Choroid plexus epithelial cell (primary cell): ENCODE data around the gene CNTROB.

Experiments used
- DNase-seq: peaks from one replicate; pipeline ENCODE4 v3.0.0-alpha.2; 2010; ENCODE audit warnings: low read depth
- H3K4me3 ChIP-seq: 2 replicates; pipeline ENCODE4 v1.5.1; 2011; ENCODE audit warnings: low read depth, mild to moderate bottlenecking, control low read depth, low read length, moderate library complexity
- CTCF ChIP-seq: conservative IDR thresholded peaks from 2 replicates; pipeline ENCODE4 v1.5.1; 2011; ENCODE audit warnings: low read depth, mild to moderate bottlenecking, control low read depth, inconsistent platforms, low read length, moderate library complexity

The CNTROB gene

DNA sequence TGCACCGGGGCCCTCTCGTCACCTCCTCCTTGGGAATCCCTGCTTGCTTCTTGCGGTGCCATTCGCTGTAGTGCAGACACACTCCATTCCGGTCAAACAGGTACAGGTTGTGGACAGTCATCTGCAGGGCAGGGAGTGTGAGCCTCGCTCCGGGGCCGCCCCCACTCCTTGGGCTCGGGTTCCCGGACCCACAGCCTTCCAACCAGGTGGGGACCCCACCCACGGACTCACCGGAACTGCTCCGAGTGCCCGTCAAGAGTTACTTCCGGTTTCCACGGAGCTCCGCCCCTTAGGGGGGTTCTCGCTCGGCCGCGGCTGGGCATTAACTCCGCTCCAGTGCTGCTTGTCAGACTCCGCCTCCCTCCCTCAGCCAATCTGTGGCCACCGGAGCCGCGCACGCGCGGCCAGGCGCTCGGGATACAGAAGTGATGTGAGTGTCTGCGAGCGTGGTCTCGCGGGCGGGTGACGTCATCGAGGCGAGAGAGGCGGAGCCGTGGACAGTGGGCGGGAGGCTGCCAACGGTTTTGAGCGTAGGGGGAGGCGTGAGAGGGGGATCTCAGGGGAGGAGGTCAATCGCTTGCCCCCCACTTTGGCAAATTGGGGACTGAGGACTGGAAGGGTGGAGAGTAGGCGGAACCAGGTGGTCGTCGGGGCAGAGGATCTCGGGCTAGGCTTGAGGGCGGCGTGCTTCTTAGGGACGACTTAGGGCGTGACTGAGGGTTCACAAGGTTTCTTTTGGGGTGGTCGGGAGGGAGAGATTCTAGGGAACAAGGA, at the start of gene CNTROB, which contains the start of gene TRAPPC1:
Gene CNTROB (plus strand): TSS at position 498 of the 774 bp plus-strand sequence. CDS start 874 bp downstream, outside the sequence.
Gene TRAPPC1 (minus strand): TSS at position 238 of the 774 bp plus-strand sequence. CDS start 117 bp downstream, at position 121.
- TF ChIP-seq CTCF, result no peak
- H3K4me3 ChIP-seq, result peak within 1 kb of the TSS; percentile 99
- peak; percentile 99 for DNase-seq

DNA sequence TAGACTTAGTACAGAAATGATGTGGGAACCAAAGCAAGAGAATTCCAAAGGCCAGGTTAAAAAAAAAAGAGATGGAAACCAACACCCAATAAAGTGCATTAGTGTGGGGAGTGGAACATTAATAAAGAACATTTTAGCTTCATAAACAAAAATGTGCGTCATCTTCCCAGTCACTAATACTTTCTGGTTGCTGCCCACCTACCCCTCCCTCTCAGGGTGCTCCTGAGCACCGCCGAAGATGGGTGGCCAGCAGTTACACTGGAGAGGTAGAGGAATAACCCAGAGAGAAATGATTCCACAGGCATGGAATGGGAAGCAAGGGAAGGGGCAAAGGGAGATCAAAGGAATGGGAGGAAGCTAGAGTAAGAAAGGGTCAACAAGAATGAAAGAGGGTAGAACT, 49.4 kb upstream of the CNTROB start:
- no peak overlapping the region for H3K4me3 ChIP-seq

DNA sequence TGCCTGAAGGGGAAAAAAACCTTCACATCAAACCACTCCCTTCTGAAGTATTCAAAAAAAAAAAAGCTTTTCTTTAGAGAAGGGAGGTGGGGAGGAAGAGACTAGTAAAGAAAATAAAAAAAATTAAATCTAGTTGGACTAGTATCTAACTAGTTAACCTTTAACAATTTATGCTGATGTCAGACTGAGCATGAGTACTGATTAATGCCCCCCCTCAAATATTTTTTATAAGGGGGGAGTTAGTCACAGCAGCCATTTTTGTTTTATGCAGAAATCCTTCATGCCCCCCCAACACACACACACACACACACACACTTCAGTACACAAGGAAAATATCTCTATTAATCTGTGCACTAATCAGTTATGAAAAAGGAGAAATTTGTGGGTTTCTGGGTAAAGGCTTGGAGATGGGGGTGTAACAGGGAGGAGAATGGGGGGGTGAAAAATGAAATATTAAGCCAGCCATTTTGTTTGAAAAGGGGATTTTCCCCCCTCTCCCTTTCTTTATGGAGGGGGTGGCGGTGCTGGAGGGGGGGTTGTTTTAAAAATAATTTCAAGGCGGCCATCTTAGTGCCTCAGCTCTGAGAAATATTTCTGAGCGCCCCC, 48.1 kb upstream of the CNTROB start:
- DNase-seq, result peak; percentile 54
- peak overlapping the region; percentile 86 for H3K4me3 ChIP-seq
- TF ChIP-seq CTCF, result no peak

More for the DNA sequence above, 49.4 kb upstream of the CNTROB start:
- DNase-seq, result no peak
- no peak for TF ChIP-seq CTCF

DNA sequence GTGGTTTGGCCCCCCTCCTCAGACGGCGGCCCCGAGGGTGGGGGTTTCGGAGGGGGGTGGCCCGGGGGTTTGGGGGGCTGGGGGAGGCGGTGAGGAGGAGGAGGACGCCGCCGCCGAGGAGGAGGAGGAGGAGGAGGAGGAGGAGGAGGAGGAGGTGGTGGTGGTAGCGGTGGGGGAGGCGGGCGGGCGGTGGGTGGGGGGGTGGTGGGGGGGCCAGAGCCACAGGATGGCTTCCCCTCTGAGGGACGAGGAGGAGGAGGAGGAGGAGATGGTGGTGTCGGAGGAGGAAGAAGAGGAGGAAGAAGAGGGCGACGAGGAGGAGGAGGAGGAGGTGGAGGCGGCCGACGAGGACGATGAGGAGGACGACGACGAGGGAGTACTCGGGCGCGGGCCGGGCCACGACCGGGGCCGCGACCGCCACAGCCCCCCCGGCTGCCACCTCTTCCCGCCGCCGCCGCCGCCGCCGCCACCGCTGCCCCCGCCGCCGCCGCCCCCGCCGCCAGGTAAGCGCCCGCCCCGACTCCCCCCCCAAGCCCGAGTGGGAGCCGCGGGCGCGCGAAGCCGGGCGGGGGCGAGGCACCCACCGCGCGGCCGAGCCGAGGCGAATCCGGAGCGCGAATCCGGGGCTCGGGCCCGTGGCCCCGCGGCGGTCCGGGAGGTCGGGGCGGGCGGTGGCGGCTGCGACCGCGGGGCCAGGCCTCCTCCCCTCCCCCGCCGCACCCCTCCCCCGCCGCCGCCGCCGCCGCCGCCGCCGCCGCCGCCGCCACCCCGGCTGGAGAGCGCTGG, 47.2 kb upstream of the CNTROB start:
- DNase-seq, result no peak
- no peak for TF ChIP-seq CTCF
- H3K4me3 ChIP-seq, result peak overlapping the region; percentile 86

- peak; percentile 27 for DNase-seq
- no peak for TF ChIP-seq CTCF
- peak overlapping the region; percentile 86 for H3K4me3 ChIP-seq
Measured at GRCh38 chr17:7885367-7886226, 46.4 kb upstream of the CNTROB start.

DNA sequence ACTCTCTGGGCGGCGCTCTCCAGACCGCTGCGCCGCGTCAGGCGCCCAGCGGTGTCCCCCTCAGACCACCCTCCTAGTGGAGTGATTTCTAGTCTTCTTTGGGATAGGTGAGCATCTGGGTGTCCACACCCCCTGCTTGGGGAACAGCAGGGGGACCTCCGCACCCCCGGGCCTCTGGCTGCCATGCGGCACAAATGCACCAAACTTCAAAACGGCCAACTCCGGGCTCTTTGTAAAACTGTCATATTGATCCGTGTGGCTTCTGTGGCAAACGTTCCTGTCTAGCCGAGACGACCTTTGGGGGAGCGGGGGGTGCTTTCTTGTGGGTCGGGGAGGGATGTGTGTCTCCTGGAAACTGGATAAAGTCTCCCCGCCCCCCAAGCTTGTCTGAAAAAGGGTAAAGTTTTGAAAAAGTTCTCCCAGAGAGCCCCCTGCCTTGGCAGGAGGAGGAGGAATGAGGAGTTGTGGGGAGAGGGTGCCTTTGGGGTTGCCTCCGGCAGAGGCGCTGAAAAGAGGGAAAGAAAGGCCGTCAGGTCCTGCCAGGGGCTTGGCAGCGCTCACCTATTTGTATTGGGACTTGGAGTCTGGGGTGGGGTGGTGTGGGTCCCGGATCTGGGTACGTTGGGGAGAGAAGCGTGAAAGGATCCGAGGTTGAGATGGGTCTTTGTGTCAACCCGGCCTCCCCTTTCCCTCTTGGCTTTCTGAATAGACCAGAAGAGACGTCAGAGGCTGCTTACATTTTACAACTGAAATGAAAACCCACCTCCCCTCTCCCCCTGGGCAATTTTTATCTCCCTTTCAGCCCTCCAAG, 45.6 kb upstream of the CNTROB start:
- peak overlapping the region; percentile 86 for H3K4me3 ChIP-seq
- peak; percentile 28 for DNase-seq
- TF ChIP-seq CTCF, result peak; percentile 25
